T-helper 2 cell treated with Interferon-gamma antibody and Interleukin-4, amounts not matched to agents 100 ng/mL and 5 ng/mL, for 36 hours (primary cell): ENCODE results near the gene OCSTAMP. TPM values are rescaled to one million over a fixed set of nuclear protein-coding genes. Genes with fewer than 3 reads are reported as not detected.

Experiments used
- intact Hi-C: fragments of 100-400 bp; cut with micrococcal nuclease; formaldehyde crosslinking; loops from one replicate; pipeline ENCODE4 v1.15.1; 2023
- total RNA-seq: library from RNA; stranded (reverse); gene quantifications from 2 replicates; pipeline ENCODE4 v1.2.3, GENCODE V29; 2022

OCSTAMP gene
- total RNA-seq, 1 donor from 2014 or later, result not detected

DNA sequence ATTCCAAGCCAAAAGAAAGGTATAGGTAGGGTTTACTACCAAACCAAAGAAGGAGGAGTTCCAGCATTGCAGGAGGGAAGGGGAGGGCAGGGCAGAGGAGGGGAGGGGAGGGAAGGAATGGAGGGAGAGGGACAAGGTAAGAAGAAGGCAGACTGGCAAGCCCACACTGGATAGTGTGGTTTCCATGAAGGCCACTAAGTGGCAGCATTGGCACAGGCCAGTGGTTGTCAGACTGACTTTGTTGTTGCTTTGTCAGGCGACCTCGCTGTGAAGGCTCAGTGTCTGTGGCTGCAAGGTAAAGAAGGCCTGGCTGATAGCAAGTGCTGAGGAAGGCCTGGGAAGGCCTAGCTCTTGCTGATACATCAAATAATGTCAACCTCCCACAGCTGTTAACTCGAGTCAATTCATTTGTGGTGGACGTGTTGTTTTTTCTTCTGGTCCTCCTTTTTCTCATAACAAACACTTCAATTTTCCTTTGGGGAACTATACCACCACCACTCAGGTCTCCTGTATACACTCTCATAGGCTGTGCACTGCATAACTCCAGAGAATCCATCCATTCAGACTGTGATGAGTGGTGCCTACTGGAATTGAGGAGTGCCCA is 29.4 kb downstream of the OCSTAMP start:
- intact Hi-C loops, result loop anchor here (1.0 to 5.0 kb wide), 3 partner anchors 71 to 231 kb away; no protein-coding TSS in a partner anchor

DNA sequence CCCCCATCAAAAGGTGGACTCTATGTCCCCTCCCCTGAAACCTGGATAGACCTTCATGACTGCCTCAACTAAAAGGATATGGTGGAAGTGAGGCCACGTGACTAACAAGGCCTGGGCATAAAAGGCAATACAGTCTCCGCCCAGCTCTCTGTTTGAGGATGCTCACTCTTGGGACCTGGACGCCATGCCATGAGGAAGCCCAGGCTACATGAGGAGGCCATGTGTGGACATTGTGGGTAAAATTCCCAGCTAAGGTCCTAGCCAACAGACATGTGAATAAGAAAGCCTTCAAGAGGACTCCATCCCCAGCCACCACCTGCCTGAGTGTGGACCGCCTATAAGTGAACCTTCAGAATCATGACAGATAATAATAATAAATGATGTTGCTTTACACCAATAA is 29.9 kb downstream of the OCSTAMP start:
- intact Hi-C loops, result loop anchor here (5.0 kb wide), 1 partner anchor 232 kb away; no protein-coding TSS in a partner anchor

DNA sequence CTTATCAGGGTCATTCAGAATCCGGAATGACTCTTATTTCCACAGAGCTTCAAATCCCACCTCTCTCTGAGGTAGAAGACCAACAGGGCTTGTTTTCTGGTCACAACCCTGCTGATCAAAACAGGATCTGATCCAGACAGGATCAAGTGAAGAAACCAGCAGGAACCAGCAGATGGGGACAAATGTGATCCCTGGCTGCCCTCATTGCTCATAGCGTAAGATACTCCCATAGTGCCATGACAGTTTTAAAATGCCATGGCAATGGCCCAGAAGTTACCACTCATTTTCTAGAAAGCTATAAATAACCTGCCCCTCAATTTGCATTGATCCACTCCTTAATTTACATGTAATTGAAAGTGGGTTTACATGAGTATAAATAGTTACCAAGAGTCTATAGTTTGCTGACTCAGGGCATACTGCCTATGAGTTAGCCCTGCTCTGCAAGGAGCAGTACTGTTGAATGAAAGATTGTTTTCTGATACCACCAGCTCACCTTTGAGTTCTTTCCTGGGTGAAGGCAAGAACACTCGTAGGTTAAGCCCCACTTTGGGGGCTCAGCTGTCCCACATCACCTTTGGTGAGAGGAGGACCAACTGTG is 30.9 kb downstream of the OCSTAMP start:
- intact Hi-C loops, result loop anchor here (5.0 kb wide), 1 partner anchor 233 kb away; no protein-coding TSS in a partner anchor

DNA sequence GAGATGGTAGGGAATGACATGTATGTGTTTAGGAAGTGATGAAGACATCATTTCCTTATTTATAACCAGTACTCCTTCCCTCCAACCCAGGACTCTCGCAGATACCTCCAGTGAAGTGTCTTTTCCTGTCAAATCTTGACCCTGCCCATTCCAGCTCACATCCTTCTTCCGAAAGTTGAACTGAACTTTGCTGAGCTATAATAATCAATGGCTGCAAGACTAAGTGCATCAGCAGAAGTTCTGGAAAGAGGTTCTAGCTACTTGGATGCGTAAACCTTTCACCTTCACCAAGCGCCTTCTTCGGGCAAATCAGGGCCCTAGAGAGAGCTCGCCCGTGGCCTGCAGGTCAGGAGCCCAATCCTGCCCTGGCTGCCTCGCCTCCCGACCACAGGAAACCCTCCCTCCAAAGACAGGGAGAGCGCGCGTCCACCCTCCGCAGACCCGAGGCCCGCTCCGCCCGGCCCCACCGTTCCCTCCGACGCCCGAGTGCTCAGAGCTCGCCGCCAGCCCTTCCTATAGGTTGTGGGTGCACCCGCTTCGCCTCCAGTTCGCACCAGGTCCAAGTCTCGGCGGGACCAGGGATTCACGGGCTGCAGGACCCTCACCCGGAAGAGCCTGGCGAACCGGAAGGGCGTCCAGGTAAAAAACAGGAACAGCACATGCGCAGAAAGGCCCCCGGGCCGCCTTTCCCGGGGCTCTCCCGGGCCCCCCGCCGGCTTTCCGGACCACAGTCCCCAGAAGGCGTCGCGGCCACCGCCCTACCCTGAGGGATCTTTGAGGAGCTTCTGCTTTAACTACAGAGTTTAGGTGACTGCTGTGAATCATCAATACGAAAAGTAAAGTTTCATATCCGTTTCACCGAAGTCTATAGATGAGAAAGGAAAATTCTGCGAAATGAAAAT is 37.3 kb downstream of the OCSTAMP start, which contains the start of gene ZNF334:
Gene ZNF334 (minus strand): TSS at position 617 of the 902 bp plus-strand sequence. CDS start 1,457 bp downstream, outside the sequence.
- intact Hi-C loops, result no loop called here

GRCh38 chr20:46509523-46509922 is 40.9 kb downstream of the OCSTAMP start:
- intact Hi-C loops, result no loop called here

- intact Hi-C loops, result no loop called here
Observed at GRCh38 chr20:46507760-46508407, 42.6 kb downstream of the OCSTAMP start.

DNA sequence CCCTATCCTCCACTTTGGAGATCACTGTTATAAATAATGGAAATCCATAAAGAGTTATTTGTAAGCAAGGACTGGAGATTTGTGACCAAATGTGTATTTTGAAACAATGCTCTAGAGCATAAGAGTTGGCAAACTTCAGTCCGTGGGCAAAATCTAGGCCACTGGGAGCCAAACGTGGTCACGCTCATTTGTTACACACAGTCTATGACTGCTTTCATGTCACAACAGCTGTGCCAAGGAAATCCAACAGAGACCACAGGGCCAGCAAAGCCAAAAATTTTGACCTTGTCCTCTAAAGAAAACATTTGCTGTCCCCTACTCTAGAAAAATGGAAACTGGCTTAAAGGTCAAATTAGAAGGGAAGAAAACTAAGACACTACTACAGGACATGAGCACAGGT is 44.9 kb downstream of the OCSTAMP start:
- intact Hi-C loops, result no loop called here

- intact Hi-C loops, result no loop called here
Observed at GRCh38 chr20:46501961-46502360, 48.5 kb downstream of the OCSTAMP start.

- intact Hi-C loops, result no loop called here
Observed at GRCh38 chr20:46501337-46501942, 49.0 kb downstream of the OCSTAMP start.

DNA sequence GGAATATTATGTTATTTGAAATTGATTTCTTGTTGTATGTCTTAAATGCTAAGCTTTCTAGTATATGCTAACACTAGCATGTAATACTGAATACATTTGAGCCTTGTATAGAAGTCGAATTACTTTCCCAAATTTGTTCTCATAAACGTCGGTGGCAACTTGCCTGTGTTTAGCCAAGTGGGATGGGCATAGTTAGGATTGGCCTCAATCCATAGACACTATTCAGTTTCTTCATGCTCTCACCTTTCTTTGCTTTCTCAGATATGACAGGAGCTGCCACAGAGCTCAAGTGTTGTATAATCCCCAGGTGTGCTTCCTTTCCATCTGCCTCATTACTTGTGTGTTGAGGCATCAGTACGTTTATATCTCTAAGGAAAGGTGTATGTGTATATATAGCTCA is 56.4 kb downstream of the OCSTAMP start:
- intact Hi-C loops, result no loop called here

GRCh38 chr20:46491354-46491753 is 59.1 kb downstream of the OCSTAMP start:
- intact Hi-C loops, result no loop called here

Other genes starting within 250 kb of the OCSTAMP start
- gene CDH22, start 242.2 kb downstream of the OCSTAMP start, total RNA-seq, result not detected in 2 replicates
- gene ELMO2, start 144.0 kb downstream of the OCSTAMP start, total RNA-seq, result 62.4 and 65.1 TPM in 2 replicates
- 1.2 and 1.3 TPM in 2 replicates for gene ZNF334, start 37.1 kb downstream of the OCSTAMP start, total RNA-seq
- gene SLC13A3, start 100.8 kb upstream of the OCSTAMP start, total RNA-seq, result not detected in 2 replicates
- 15.3 and 17.2 TPM in 2 replicates for gene TP53RK, start 138.8 kb upstream of the OCSTAMP start, total RNA-seq
- not detected in 2 replicates for gene SLC2A10, start 159.0 kb upstream of the OCSTAMP start, total RNA-seq